Stimulated activated effector memory CD8-positive, alpha-beta T cell treated with anti-CD3 and anti-CD28 coated beads, Interleukin-12 subunit alpha, Interleukin-12 subunit beta, amount 100 ng/mL, for 72 hours (primary cell): ENCODE measurements around the gene TOMM5.

ENCODE experiments used
- ATAC-seq: fragments of 150-1000 bp; cut with Tn5 transposase; 2 replicates; pipeline ENCODE4 v1.10.0; 2021
- DNase-seq, 2 donors: peaks; one replicate each; pipeline ENCODE4 v3.0.0; 2021 to 2022; ENCODE audit warnings: low spot score in 2 of 2
- H3K27ac Mint-ChIP-seq: one replicate; pipeline ENCODE4 v1.8.0; 2022; ENCODE audit warnings: mild to moderate bottlenecking, mixed read lengths
- H3K36me3 Mint-ChIP-seq: one replicate; pipeline ENCODE4 v1.8.0; 2022; ENCODE audit warnings: mild to moderate bottlenecking, mixed read lengths
- H3K4me1 Mint-ChIP-seq: one replicate; pipeline ENCODE4 v1.8.0; 2022; ENCODE audit warnings: mixed read lengths
- H3K4me3 Mint-ChIP-seq: one replicate; pipeline ENCODE4 v1.8.0; 2022; ENCODE audit warnings: mild to moderate bottlenecking, mixed read lengths
- H3K9me3 Mint-ChIP-seq: one replicate; pipeline ENCODE4 v1.8.0; 2022; ENCODE audit warnings: mixed read lengths

Gene TOMM5

DNA sequence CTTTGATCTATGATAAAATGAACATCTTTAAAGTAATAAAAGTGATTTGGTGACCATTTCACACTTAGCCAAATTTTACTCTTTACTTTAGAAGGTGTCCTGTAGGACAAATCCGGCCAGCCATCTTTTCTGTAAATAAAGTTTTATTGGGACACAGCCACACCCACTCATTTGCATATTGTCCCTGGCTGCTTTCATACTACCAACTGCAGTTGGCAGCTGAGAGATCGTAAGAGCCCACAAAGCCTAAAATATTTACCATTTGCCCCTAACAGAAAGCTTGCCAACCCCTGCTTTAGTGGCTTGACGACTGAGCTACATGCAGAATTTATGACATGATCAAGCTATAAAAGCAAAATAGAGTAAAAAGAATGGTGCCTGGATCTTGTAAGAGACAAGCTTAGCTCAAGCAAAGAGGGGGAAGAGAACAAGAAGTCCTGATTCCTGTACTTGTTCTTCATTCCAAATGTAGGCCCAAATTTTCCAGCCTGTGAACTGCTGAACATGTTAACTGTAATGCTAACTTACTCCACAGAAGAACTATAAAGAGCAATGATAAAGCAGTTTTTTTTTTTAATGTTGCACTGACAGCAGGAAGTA, 8.8 kb downstream of the TOMM5 start:
- DNase-seq, result no peak
- peak overlapping the region; percentile 7 for H3K27ac Mint-ChIP-seq
- H3K4me3 Mint-ChIP-seq, result no peak overlapping the region
- H3K9me3 Mint-ChIP-seq, result no peaks in the 10 kb centered on the region
- peaks cover 10% of the 10 kb centered on the region for H3K4me1 Mint-ChIP-seq
- peaks cover 93% of the 10 kb centered on the region for H3K36me3 Mint-ChIP-seq
- no peak for ATAC-seq

DNA sequence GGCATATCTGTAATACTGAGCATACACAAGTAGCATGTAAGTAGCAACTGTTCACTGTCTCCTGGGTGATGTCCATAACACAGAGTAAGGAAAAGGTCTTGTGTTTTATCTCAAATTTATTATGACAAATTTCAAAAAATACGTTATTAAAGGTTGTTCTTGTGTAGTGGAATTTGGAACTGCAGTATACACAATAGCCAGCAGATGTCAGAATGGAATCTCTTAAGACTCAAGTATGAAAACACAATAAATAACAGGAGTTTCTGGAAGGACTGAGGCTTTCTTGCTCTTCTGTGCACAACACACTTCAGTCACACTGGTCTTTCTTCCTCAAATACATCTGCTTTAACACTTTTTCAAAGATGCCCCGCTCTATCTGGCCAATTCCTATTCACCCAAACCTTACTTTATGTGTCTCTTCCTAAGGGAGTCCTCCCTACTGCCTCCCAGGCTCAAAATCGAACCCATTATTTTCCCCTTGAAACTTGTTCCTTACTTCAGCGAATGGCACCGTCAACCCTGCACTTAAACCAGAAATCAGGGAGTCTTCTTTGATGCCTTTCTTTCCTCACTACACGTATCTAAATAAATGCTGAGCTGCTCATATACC, 9.7 kb downstream of the TOMM5 start:
- DNase-seq, result no peak
- H3K9me3 Mint-ChIP-seq, result no peaks in the 10 kb centered on the region
- peaks cover 10% of the 10 kb centered on the region for H3K4me1 Mint-ChIP-seq
- H3K36me3 Mint-ChIP-seq, result peaks cover 83% of the 10 kb centered on the region
- ATAC-seq, result no peak
- peak overlapping the region; percentile 7 for H3K27ac Mint-ChIP-seq
- no peak overlapping the region for H3K4me3 Mint-ChIP-seq

DNA sequence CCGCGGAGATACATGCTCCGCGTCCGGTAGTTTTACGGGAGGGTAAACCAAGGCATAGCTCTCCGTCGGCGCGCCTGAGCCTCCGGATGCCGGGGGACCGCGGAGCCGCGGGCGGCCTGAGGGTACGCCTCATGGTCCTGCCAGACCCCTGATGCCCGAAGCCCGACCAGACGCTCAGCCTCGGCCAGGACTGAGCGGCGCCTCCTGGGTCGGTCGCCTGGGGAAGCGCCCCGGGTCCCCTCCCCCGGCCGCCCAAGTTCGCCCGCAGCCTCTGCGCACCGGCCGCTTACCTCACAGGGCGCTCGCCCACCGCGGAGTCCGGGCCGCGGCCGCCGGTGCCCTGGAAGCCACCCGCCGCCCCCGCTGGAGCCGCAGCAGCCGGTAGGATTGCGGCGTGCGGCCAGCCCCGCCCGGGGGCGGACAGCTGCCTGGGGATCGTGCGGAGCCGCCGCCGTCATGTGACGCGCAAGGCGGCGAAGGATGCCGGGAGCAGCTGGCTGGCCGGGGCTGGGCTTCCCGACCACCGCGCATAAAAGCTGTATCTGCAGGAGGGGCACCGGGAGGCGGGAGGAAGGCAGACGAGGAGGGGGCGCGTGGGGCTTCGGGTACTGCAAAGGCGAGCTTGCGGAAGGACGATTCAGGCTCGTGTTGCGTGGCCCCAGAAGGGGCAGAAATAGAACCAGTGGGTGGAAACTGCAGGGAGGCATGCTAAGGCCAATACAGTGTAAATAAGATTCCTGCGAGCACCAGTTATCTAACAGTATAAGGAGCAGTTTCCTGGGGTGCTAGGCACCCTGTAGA, 16.3 kb downstream of the TOMM5 start, which contains the start of gene FBXO10:
FBXO10 (minus strand) TSS at position 460 of the 801 bp plus-strand sequence. CDS start 34,612 bp downstream, outside the sequence.
- peaks cover 27% of the 10 kb centered on the region for H3K36me3 Mint-ChIP-seq
- ATAC-seq, result peak; percentile 79
- no peaks in the 10 kb centered on the region for H3K9me3 Mint-ChIP-seq
- H3K4me1 Mint-ChIP-seq, result peaks cover 25% of the 10 kb centered on the region
- peak within 1 kb of the TSS; percentile 45 for H3K27ac Mint-ChIP-seq
- peak; percentile 36 to 62 for DNase-seq
- H3K4me3 Mint-ChIP-seq, result peak within 1 kb of the TSS; percentile 72

- H3K4me3 Mint-ChIP-seq, result peak overlapping the region; percentile 72
- no peaks in the 10 kb centered on the region for H3K9me3 Mint-ChIP-seq
- peaks cover 20% of the 10 kb centered on the region for H3K36me3 Mint-ChIP-seq
- H3K27ac Mint-ChIP-seq, result no peak overlapping the region
- no peak for ATAC-seq
- DNase-seq, result no peak
- peaks cover 25% of the 10 kb centered on the region for H3K4me1 Mint-ChIP-seq
These were observed 16.9 kb downstream of the TOMM5 start for GRCh38 chr9:37575511-37575914.

DNA sequence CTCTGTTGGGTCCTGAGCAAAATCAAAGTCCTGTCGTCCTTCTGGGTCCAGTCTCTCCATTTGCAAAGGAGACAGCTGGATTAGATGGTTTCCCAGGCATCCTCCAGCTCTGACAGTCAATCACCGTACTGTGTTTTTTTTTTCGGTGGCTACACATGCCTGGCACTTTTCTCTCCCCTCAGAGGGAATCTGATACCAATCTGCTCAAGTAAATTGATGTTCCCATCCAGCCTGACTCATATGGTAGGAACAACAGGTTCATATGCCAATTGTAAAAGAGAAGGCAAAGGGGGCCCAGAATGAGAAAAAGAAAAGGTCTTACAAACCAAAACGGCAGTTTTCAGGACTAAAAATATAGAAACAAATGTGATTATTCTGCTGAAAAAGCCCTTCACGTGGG, 17.4 kb downstream of the TOMM5 start:
- Mint-ChIP-seq H3K9me3 (no peaks in the 10 kb centered on the region), H3K27ac (no peak overlapping the region), H3K36me3 (peaks cover 15% of the 10 kb centered on the region), H3K4me3 (peak overlapping the region; percentile 72), H3K4me1 (peaks cover 21% of the 10 kb centered on the region)
- DNase-seq (no peak), ATAC-seq (no peak)

DNA sequence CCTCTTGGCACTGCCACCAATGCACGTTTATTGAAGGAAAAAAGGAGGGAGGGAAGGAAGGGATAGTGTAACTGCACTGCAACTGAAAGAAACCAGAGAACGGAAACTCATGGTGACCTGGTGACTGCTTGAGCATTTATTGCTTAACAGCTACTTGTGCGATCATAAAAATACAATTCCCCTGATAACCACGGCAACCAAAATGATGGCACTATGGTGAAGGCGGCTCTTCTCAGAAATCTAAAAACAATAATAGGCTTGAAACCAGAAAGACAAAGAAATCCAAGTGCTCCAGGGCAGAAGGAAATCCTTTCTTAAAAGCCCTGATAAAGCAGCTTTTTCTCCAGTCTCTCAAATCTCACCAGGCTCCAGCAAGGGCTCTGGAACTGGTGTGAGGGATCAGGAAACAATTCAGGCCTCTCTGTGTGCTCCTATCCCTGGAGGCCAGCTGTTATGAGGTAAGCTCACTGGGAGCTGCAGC, 18.1 kb downstream of the TOMM5 start:
- ATAC-seq (no peak), DNase-seq (no peak)
- Mint-ChIP-seq H3K4me3 (no peak overlapping the region), H3K36me3 (peaks cover 8% of the 10 kb centered on the region), H3K4me1 (peaks cover 21% of the 10 kb centered on the region), H3K9me3 (no peaks in the 10 kb centered on the region), H3K27ac (no peak overlapping the region)

GRCh38 chr9:37571282-37571681, 21.1 kb downstream of the TOMM5 start:
- DNase-seq, result no peak
- H3K4me1 Mint-ChIP-seq, result peaks cover 10% of the 10 kb centered on the region

DNA sequence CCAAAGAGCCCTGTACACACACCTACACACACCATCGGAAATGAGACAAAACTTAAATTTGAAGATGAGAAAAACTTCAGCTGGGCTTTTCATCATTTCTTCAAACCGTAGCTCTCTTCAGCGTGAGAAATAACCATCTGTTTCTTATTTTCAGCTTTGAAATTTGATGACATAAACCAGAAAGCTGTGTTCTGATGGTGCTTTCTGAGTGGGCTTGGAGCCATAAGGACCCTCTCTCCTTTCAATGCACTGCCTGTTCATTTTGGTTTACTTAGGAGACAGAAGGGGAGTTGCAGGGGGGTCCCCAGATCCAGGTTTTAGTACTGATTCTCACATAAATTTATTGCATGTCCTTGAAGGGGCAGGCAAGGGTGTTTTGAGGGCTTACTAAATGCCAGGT, 25.7 kb downstream of the TOMM5 start:
- Mint-ChIP-seq H3K36me3 (peaks cover 4% of the 10 kb centered on the region), H3K27ac (no peak overlapping the region), H3K4me3 (no peak overlapping the region), H3K9me3 (peaks cover 5% of the 10 kb centered on the region), H3K4me1 (no peaks in the 10 kb centered on the region)
- ATAC-seq (no peak), DNase-seq (no peak)

More at GRCh38 chr9:37571282-37571681, 21.1 kb downstream of the TOMM5 start:
- ATAC-seq, result no peak
- no peak overlapping the region for H3K27ac Mint-ChIP-seq
- peaks cover 4% of the 10 kb centered on the region for H3K36me3 Mint-ChIP-seq
- H3K4me3 Mint-ChIP-seq, result no peak overlapping the region
- H3K9me3 Mint-ChIP-seq, result no peaks in the 10 kb centered on the region

DNA sequence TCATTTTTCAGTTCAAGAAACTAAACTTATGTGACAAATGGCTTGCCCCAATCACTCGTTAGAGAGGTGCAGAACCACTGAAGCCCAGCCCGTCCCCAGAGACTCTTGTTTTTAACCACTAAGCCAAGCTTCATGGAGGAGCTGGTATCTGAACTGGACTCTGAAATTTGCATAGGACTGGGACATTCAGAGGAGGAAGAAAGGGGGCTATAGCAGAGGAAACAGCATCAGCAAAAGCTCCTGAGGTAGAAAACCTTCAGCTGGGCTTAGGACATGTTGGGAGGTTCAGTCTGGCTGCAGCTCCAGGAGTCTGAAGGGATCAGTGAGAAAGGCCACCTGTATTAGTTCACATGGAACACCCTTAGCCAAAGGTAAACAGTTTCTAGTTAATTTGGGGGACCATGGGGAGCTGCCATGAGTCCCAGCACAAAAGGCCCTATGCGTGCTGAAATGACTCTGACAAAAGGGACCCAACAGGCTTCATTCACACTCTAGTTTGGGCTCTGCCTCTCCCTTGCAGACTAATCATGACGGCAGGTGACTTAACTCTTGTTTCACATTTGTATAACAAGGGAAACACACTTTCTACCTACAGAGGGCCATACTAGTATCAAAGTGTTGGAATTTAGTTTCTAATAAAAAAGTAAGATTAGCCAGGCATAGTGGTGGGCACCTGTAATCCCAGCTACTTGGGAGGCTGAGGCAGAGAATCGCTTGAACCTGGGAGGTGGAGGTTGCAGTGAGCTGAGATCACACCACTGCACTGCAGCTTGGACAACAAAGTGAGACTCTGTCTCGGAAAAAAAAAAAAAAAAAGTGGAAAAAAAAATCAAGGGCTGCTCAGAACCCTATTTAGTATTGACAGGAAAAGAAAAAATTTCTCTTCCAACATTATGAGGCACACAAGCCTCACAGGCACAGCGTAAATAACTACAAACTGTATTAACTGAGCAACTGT, 26.5 kb downstream of the TOMM5 start:
- DNase-seq, result no peak
- Mint-ChIP-seq H3K9me3 (peaks cover 5% of the 10 kb centered on the region), H3K4me3 (no peak overlapping the region), H3K4me1 (no peaks in the 10 kb centered on the region), H3K27ac (no peak overlapping the region), H3K36me3 (peaks cover 4% of the 10 kb centered on the region)
- ATAC-seq, result no peak

GRCh38 chr9:37564916-37565315, 27.5 kb downstream of the TOMM5 start:
- H3K27ac Mint-ChIP-seq, result no peak overlapping the region
- H3K9me3 Mint-ChIP-seq, result peaks cover 5% of the 10 kb centered on the region
- H3K4me1 Mint-ChIP-seq, result no peaks in the 10 kb centered on the region
- ATAC-seq, result no peak
- peaks cover 4% of the 10 kb centered on the region for H3K36me3 Mint-ChIP-seq
- DNase-seq, result no peak
- H3K4me3 Mint-ChIP-seq, result no peak overlapping the region

DNA sequence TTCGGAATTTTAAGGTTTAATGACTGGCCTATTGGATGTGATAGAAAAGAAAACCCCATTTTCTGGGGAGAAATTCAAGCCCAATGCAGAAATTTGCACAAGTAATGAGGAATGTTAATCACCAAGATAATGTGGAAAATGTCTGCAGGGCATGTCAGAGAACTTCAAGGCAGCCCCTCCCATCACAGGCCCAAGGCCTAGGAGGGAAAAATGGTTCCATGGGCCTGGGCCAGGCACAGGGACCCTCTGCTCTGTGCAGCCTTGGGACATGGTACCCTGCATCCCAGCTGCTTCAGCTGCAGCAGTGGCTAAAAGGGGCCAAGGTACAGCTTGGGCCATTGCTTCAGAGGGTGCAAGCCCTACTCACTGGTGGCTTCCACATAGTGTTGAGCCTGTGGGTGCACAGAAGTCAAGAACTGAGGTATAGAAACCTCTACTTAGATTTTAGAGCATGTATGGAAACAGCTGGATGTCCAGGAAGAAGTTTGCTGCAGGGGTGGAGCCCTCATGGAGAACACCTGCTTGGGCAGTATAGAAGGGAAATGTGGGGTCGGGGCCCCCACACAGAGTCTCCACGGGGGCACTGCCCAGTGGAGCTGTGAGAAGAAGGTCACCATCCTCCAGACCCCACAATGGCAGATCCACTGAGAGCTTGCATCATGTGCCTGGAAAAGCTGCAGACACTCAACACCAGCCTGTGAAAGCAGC, 28.4 kb downstream of the TOMM5 start:
- Mint-ChIP-seq H3K27ac (no peak overlapping the region), H3K36me3 (peaks cover 4% of the 10 kb centered on the region), H3K4me3 (no peak overlapping the region), H3K4me1 (no peaks in the 10 kb centered on the region), H3K9me3 (peaks cover 5% of the 10 kb centered on the region)
- ATAC-seq (no peak), DNase-seq (no peak)

- no peaks in the 10 kb centered on the region for H3K36me3 Mint-ChIP-seq
- peaks cover 5% of the 10 kb centered on the region for H3K9me3 Mint-ChIP-seq
- ATAC-seq, result no peak
- no peak overlapping the region for H3K27ac Mint-ChIP-seq
- no peaks in the 10 kb centered on the region for H3K4me1 Mint-ChIP-seq
- no peak for DNase-seq
- H3K4me3 Mint-ChIP-seq, result no peak overlapping the region
These were observed 29.6 kb downstream of the TOMM5 start for GRCh38 chr9:37562826-37563225.

- Mint-ChIP-seq H3K4me3 (no peak overlapping the region), H3K36me3 (no peaks in the 10 kb centered on the region)
These were observed 30.7 kb downstream of the TOMM5 start for GRCh38 chr9:37561682-37562081.

DNA sequence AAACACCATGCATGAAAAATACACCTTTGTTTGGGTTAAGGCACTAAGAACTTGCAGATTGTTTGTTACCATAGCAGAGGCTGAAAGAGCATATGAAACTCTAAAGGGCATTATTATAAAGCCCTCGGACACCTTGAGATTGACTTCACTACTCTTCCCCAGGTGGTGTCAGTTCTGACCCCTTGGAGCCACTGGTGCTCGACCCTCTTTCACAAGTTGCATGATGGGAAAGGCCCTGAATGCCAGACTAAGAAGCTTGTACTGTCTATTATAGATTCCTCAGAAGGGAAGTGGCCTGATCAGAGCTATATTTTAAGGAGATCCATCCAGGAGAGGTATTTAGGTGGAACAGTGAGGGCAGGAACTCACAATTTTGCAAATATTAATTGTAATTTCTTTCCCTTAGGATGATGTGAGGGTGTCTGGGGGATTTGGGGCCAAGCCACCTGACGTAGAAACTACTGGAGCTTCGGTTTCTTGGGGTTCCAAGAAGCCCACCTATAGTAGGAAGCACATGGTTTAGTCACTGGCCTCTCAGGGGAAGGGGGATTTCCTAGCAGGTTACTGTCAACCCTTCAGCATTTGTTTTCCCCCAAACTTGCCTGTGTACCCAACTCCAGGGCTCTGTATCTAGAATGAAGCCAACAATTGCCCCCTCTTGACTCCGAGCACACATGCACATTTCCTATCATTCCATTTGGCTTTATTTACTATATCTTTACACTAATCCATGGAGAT, 32.4 kb downstream of the TOMM5 start:
- ATAC-seq, result no peak
- no peak overlapping the region for H3K27ac Mint-ChIP-seq

More at GRCh38 chr9:37561682-37562081, 30.7 kb downstream of the TOMM5 start:
- Mint-ChIP-seq H3K27ac (no peak overlapping the region), H3K4me1 (no peaks in the 10 kb centered on the region), H3K9me3 (peaks cover 5% of the 10 kb centered on the region)
- ATAC-seq, result no peak
- DNase-seq, result no peak

More for the DNA sequence above, 32.4 kb downstream of the TOMM5 start:
- Mint-ChIP-seq H3K36me3 (no peaks in the 10 kb centered on the region), H3K4me3 (no peak overlapping the region), H3K4me1 (no peaks in the 10 kb centered on the region), H3K9me3 (peaks cover 3% of the 10 kb centered on the region)
- no peak for DNase-seq
